ENCODE results near the gene IL10.

Gene IL10

GRCh38 chr1:206736878-206737728, 35.2 kb downstream of the IL10 start:
- ATAC-seq, result no peak
- no peak for TF ChIP-seq OSR1 (CRISPR knock-in tag; IDR thresholded peaks at IDR 0.05)
- no peak for TF ChIP-seq POU6F1 (CRISPR knock-in tag; IDR thresholded peaks at IDR 0.05; ENCODE audit: borderline replicate concordance, low read depth)
- no peak for TF ChIP-seq GLIS3 (CRISPR knock-in tag; IDR thresholded peaks at IDR 0.05)
- no peak for TF ChIP-seq ZNF565 (CRISPR knock-in tag; conservative IDR thresholded peaks at IDR 0.05; ENCODE audit: low read depth)
- TF ChIP-seq BACH2 (CRISPR knock-in tag; IDR thresholded peaks at IDR 0.05; ENCODE audit: borderline replicate concordance), result no peak
- TF ChIP-seq TCF4 (CRISPR knock-in tag; IDR thresholded peaks at IDR 0.05; ENCODE audit: borderline replicate concordance), result no peak
- no peak for TF ChIP-seq ZFP3 (CRISPR knock-in tag; IDR thresholded peaks at IDR 0.05)
- no peak for TF ChIP-seq PATZ1 (CRISPR knock-in tag; IDR thresholded peaks at IDR 0.05; ENCODE audit: borderline replicate concordance)
- no peak for TF ChIP-seq ZFP30 (CRISPR knock-in tag; IDR thresholded peaks at IDR 0.05)
- no peak for TF ChIP-seq SNAI2 (CRISPR knock-in tag; IDR thresholded peaks at IDR 0.05)
- no peak for TF ChIP-seq PPARA (CRISPR knock-in tag; IDR thresholded peaks at IDR 0.05; ENCODE audit: borderline replicate concordance)
- TF ChIP-seq CREB5 (CRISPR knock-in tag; IDR thresholded peaks at IDR 0.05; ENCODE audit: low read depth), result no peak
- TF ChIP-seq ISL1 (CRISPR knock-in tag; IDR thresholded peaks at IDR 0.05), result no peak
- TF ChIP-seq ESRRG (CRISPR knock-in tag; IDR thresholded peaks at IDR 0.05), result no peak
- TF ChIP-seq CSRNP3 (CRISPR knock-in tag; IDR thresholded peaks at IDR 0.05), result no peak
- no peak for TF ChIP-seq ARNTL (CRISPR knock-in tag; IDR thresholded peaks at IDR 0.05; ENCODE audit: borderline replicate concordance, low read depth)
- TF ChIP-seq TOX (CRISPR knock-in tag; IDR thresholded peaks at IDR 0.05; ENCODE audit: borderline replicate concordance), result no peak
- no peak for TF ChIP-seq ZC3H10 (CRISPR knock-in tag; IDR thresholded peaks at IDR 0.05)
- TF ChIP-seq ZNF70 (CRISPR knock-in tag; IDR thresholded peaks at IDR 0.05), result no peak

- no peak for ATAC-seq
- TF ChIP-seq ZFP3 (CRISPR knock-in tag; IDR thresholded peaks at IDR 0.05), result no peak
- TF ChIP-seq ISL1 (CRISPR knock-in tag; IDR thresholded peaks at IDR 0.05), result no peak
- no peak for TF ChIP-seq CSRNP3 (CRISPR knock-in tag; IDR thresholded peaks at IDR 0.05)
Measured at GRCh38 chr1:206735553-206736031, 36.7 kb downstream of the IL10 start.

DNA sequence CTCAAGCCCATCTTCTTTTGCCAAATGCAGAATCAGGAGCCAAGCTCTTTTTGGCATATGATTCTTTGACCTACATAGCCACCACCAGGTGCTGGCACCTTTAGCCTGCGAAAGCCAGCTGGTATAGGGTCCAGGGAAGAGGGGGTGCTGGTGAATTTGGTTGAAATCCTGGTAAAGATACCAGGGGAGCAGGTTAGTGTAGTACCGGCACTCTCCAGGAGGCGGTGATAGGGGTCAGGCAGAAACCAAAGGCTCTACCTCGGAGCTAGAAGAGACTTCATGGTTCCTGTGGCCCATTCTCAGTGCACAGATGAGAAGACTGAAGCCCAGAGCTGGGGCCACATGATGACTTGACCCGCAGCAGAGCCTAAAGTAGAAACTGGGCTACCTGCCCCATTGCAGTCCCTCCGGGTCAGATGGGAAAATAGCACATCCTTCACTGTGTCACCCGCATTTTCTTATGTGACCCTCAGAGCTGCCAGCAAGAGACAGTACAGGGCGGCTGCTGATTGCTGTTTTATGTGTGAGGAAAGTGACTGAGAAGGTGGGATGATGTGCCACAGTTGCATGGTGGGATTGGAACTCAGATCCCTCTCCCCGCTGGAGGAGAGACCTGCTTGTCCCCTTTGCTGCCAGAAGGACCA, 37.7 kb downstream of the IL10 start:
- ATAC-seq, result peak; percentile 75
- TF ChIP-seq ARNTL (CRISPR knock-in tag; IDR thresholded peaks at IDR 0.05; ENCODE audit: borderline replicate concordance, low read depth) (no peak), BACH2 (CRISPR knock-in tag; IDR thresholded peaks at IDR 0.05; ENCODE audit: borderline replicate concordance) (no peak), RARB (CRISPR knock-in tag; IDR thresholded peaks at IDR 0.05) (no peak), ZNF565 (CRISPR knock-in tag; conservative IDR thresholded peaks at IDR 0.05; ENCODE audit: low read depth) (no peak), ZNF70 (CRISPR knock-in tag; IDR thresholded peaks at IDR 0.05) (no peak), PPARA (CRISPR knock-in tag; IDR thresholded peaks at IDR 0.05; ENCODE audit: borderline replicate concordance) (no peak), TOX (CRISPR knock-in tag; IDR thresholded peaks at IDR 0.05; ENCODE audit: borderline replicate concordance) (no peak), ZFP3 (CRISPR knock-in tag; IDR thresholded peaks at IDR 0.05) (no peak), CREB5 (CRISPR knock-in tag; IDR thresholded peaks at IDR 0.05; ENCODE audit: low read depth) (no peak), SNAI2 (CRISPR knock-in tag; IDR thresholded peaks at IDR 0.05) (no peak), ZNF8 (CRISPR knock-in tag; IDR thresholded peaks at IDR 0.05) (no peak), OSR1 (CRISPR knock-in tag; IDR thresholded peaks at IDR 0.05) (no peak), TCF4 (CRISPR knock-in tag; IDR thresholded peaks at IDR 0.05; ENCODE audit: borderline replicate concordance) (no peak), ISL1 (CRISPR knock-in tag; IDR thresholded peaks at IDR 0.05) (no peak)
